Measurements from ENCODE around the gene IGFBP2.

DNA sequence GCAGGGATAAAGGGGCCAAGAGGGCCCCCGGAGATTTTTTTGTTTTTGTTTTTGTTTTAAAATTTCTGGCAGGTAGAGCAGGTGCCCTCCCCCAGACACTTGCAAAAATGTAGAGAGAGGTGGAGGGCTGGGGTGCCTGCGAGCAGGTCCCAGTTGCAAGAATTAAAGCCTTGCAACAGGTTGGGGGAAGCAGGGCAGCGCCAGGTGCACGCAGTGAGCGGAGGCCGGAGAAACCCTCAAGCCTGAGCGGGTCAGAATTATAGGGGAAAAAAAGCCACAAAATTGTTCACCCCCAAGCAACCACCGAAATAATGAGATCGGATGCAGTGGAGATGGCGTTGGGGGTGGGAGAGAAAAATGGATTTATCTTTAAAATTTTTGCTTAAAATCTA lies 61.6 kb downstream of the IGFBP2 start:
- TF ChIP-seq, protein P1, sequence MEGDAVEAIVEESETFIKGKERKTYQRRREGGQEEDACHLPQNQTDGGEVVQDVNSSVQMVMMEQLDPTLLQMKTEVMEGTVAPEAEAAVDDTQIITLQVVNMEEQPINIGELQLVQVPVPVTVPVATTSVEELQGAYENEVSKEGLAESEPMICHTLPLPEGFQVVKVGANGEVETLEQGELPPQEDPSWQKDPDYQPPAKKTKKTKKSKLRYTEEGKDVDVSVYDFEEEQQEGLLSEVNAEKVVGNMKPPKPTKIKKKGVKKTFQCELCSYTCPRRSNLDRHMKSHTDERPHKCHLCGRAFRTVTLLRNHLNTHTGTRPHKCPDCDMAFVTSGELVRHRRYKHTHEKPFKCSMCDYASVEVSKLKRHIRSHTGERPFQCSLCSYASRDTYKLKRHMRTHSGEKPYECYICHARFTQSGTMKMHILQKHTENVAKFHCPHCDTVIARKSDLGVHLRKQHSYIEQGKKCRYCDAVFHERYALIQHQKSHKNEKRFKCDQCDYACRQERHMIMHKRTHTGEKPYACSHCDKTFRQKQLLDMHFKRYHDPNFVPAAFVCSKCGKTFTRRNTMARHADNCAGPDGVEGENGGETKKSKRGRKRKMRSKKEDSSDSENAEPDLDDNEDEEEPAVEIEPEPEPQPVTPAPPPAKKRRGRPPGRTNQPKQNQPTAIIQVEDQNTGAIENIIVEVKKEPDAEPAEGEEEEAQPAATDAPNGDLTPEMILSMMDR (IDR thresholded peaks at IDR 0.05): no peak
- TF ChIP-seq POLR2A (IDR thresholded peaks at IDR 0.05) (no peak), POLR2AphosphoS5 (IDR thresholded peaks at IDR 0.05) (no peak)

All from breast epithelium (tissue), 3 donors.